Activated CD4-positive, alpha-beta memory T cell treated with anti-CD3 and anti-CD28 coated beads, Interleukin-2, amount 10 ng/mL, durations not matched to agents 7 days and 5 days (primary cell): ENCODE measurements around the gene EMILIN3. TPM values are rescaled to one million over a fixed set of nuclear protein-coding genes. Genes with fewer than 3 reads are reported as not detected.

Experiments used
- CTCF ChIA-PET: fragments of 350-600 bp; sonication (Branson Sonifier 250); formaldehyde crosslinking; loops from one replicate; lab custom pipeline; 2021; ENCODE audit warnings: antibody characterized with exemption, inconsistent platforms; lab: Charles Lee
- POLR2A ChIA-PET: fragments of 350-600 bp; sonication (Branson Sonifier 250); formaldehyde crosslinking; loops from one replicate; lab custom pipeline; 2021; ENCODE audit warnings: antibody characterized with exemption; lab: Charles Lee
- DNase-seq: peaks from one replicate; pipeline ENCODE4 v3.0.0-alpha.2; 2020
- H3K27ac Mint-ChIP-seq: one replicate; pipeline ENCODE4 v1.8.0; 2021; ENCODE audit warnings: mild to moderate bottlenecking, mixed read lengths
- H3K27me3 Mint-ChIP-seq: one replicate; pipeline ENCODE4 v1.8.0; 2021; ENCODE audit warnings: mixed read lengths
- H3K36me3 Mint-ChIP-seq: one replicate; pipeline ENCODE4 v1.8.0; 2021; ENCODE audit warnings: low read depth, mixed read lengths
- H3K4me1 Mint-ChIP-seq: one replicate; pipeline ENCODE4 v1.8.0; 2021; ENCODE audit warnings: mixed read lengths
- H3K4me3 Mint-ChIP-seq: one replicate; pipeline ENCODE4 v1.8.0; 2021; ENCODE audit warnings: mild to moderate bottlenecking, mixed read lengths
- H3K9me3 Mint-ChIP-seq: one replicate; pipeline ENCODE4 v1.8.0; 2021; ENCODE audit warnings: mixed read lengths
- total RNA-seq, 2 experiments: library from RNA; stranded (reverse); gene quantifications; one replicate each; pipeline ENCODE4 v1.2.3, GENCODE V29; 2021

Gene EMILIN3
- total RNA-seq, 2 experiments from 2014 or later, result not detected

DNA sequence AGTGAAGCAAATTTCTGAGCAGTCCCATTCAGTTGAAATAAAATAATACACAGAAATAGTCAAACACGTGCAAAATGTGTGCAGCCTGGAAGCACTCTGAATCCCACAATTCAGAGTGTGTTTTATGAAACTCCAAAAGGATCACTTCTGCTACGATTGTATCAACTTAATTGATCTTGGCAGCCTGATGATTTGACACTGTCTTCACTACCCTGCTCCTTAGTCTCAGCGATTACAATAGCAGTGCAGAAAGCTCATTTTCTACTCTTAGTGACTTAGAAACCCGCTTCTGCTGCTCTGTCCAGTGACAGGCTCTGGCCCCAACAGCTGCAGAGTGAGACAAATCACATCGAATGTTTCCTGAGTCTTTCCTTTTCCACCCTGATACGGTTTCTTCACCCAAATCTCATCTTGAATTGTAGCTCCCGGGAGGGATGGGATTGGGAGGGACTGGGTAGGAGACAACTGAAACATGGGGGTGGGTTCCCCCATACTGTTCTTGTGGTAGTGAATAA lies 16.2 kb upstream of the EMILIN3 start:
- Mint-ChIP-seq H3K9me3 (no peaks in the 10 kb centered on the region), H3K27ac (no peak overlapping the region), H3K27me3 (peaks cover 30% of the 10 kb centered on the region), H3K4me1 (no peaks in the 10 kb centered on the region), H3K4me3 (no peak overlapping the region), H3K36me3 (no peaks in the 10 kb centered on the region)
- ChIA-PET POLR2A (no interaction called here), CTCF (no interaction called here)
- DNase-seq, result no peak

GRCh38 chr20:41380551-41381193 lies 14.1 kb upstream of the EMILIN3 start:
- Mint-ChIP-seq H3K27me3 (peaks cover 40% of the 10 kb centered on the region), H3K4me1 (no peaks in the 10 kb centered on the region), H3K27ac (no peak overlapping the region), H3K4me3 (no peak overlapping the region), H3K36me3 (no peaks in the 10 kb centered on the region), H3K9me3 (no peaks in the 10 kb centered on the region)
- no peak for DNase-seq
- POLR2A ChIA-PET, result no interaction called here
- CTCF ChIA-PET, result no interaction called here

- Mint-ChIP-seq H3K27ac (no peak overlapping the region), H3K4me3 (no peak overlapping the region), H3K27me3 (peaks cover 40% of the 10 kb centered on the region), H3K9me3 (no peaks in the 10 kb centered on the region), H3K36me3 (no peaks in the 10 kb centered on the region), H3K4me1 (no peaks in the 10 kb centered on the region)
- POLR2A ChIA-PET, result no interaction called here
- DNase-seq, result no peak
- CTCF ChIA-PET, result no interaction called here
These were observed 12.9 kb upstream of the EMILIN3 start for GRCh38 chr20:41379551-41379950.

GRCh38 chr20:41377275-41377674 lies 10.7 kb upstream of the EMILIN3 start:
- Mint-ChIP-seq H3K9me3 (no peaks in the 10 kb centered on the region), H3K4me1 (no peaks in the 10 kb centered on the region), H3K4me3 (no peak overlapping the region), H3K36me3 (no peaks in the 10 kb centered on the region), H3K27ac (no peak overlapping the region), H3K27me3 (peaks cover 38% of the 10 kb centered on the region)
- DNase-seq, result no peak
- ChIA-PET CTCF (no interaction called here), POLR2A (no interaction called here)

- no peaks in the 10 kb centered on the region for H3K9me3 Mint-ChIP-seq
- no peaks in the 10 kb centered on the region for H3K36me3 Mint-ChIP-seq
- no peaks in the 10 kb centered on the region for H3K4me1 Mint-ChIP-seq
- CTCF ChIA-PET, result no interaction called here
- POLR2A ChIA-PET, result no interaction called here
- peaks cover 38% of the 10 kb centered on the region for H3K27me3 Mint-ChIP-seq
- H3K4me3 Mint-ChIP-seq, result no peak overlapping the region
- H3K27ac Mint-ChIP-seq, result no peak overlapping the region
- DNase-seq, result no peak
These were observed 9.7 kb upstream of the EMILIN3 start for GRCh38 chr20:41376349-41376748.

DNA sequence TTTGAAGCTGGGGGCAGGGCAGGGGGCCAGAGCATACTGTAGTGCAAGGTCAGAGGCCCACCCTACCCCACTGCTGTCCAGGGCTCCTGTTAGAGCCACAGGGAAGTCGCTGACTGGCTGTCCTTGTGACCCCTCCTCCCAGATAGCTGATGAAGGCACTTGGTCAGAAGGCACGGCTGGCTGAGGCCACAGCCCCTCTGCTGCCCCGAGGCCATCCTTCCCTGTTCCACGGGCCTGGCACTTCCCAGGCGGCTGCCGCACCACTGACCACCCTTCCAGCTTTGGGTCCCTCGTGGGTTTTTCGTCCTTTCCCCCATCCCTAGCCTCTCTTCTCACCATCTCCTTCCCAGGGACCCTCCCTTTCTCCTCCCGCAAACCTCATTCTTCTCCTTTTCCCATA lies 9.2 kb upstream of the EMILIN3 start:
- Mint-ChIP-seq H3K4me3 (no peak overlapping the region), H3K4me1 (no peaks in the 10 kb centered on the region), H3K9me3 (no peaks in the 10 kb centered on the region), H3K36me3 (no peaks in the 10 kb centered on the region), H3K27ac (no peak overlapping the region), H3K27me3 (peaks cover 35% of the 10 kb centered on the region)
- ChIA-PET POLR2A (no interaction called here), CTCF (interaction anchor here (0.7 kb wide), 1 partner anchor 431 kb away, joined by 4 read pairs; no protein-coding TSS in a partner anchor)
- no peak for DNase-seq

- ChIA-PET POLR2A (no interaction called here), CTCF (no interaction called here)
- no peak overlapping the region for H3K27ac Mint-ChIP-seq
- H3K36me3 Mint-ChIP-seq, result no peaks in the 10 kb centered on the region
- no peak overlapping the region for H3K4me3 Mint-ChIP-seq
- no peak for DNase-seq
- no peaks in the 10 kb centered on the region for H3K4me1 Mint-ChIP-seq
- H3K27me3 Mint-ChIP-seq, result peaks cover 23% of the 10 kb centered on the region
- H3K9me3 Mint-ChIP-seq, result no peaks in the 10 kb centered on the region
These were observed 7.6 kb upstream of the EMILIN3 start for GRCh38 chr20:41373931-41374920.

DNA sequence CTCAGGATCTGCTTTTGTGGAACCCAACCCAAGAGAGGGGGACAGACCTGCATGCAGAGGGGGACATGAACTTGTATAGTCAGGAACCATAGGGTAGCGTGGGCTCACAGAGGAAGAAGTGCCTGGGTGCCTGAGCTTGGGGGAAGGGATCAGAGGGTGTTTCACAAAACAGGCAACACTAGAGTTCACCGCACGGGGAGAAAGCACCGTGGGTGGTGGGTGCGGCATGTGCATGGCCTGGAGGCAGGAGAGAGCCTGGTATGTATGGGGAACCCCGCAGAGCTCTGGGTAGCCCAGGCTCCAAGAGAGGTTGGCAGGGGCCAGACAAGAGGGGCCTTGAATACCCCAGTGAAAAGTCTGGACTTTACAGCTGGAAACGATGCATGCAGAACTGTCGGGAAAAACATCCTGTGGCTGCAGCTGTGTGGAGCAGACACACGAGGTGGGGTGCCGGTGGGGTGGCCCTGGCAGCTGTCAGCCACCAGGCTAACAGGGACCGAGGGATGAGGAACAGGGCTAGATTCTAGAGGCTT lies 6.7 kb upstream of the EMILIN3 start:
- POLR2A ChIA-PET, result no interaction called here
- no peak for DNase-seq
- H3K4me1 Mint-ChIP-seq, result no peaks in the 10 kb centered on the region
- H3K27me3 Mint-ChIP-seq, result peaks cover 24% of the 10 kb centered on the region
- no peak overlapping the region for H3K27ac Mint-ChIP-seq
- H3K36me3 Mint-ChIP-seq, result no peaks in the 10 kb centered on the region
- no peaks in the 10 kb centered on the region for H3K9me3 Mint-ChIP-seq
- H3K4me3 Mint-ChIP-seq, result no peak overlapping the region
- CTCF ChIA-PET, result no interaction called here

DNA sequence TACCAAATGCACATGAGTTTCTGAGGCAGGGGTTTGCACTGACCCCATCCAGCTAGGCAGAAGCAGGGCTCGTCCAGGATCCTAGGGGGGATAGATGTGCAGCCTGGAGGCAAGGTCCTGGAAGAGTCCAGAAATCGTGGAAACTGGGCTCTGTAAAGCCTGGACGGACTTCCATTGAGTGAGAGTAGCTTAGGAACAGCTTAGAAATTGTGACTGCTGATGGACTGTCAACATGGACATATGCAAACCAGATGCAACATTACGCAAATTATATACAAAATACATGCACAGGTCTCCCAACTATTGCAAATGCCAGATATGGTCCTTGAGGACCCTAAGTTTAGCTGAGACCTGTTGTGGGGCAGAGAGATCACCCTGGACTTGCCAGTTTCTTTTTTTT lies 4.8 kb upstream of the EMILIN3 start:
- no peaks in the 10 kb centered on the region for H3K36me3 Mint-ChIP-seq
- H3K4me1 Mint-ChIP-seq, result peaks cover 3% of the 10 kb centered on the region
- CTCF ChIA-PET, result no interaction called here
- no peaks in the 10 kb centered on the region for H3K9me3 Mint-ChIP-seq
- H3K27me3 Mint-ChIP-seq, result peaks cover 22% of the 10 kb centered on the region
- H3K27ac Mint-ChIP-seq, result no peak overlapping the region
- H3K4me3 Mint-ChIP-seq, result no peak overlapping the region
- no peak for DNase-seq
- POLR2A ChIA-PET, result no interaction called here

GRCh38 chr20:41370176-41370575 lies 3.6 kb upstream of the EMILIN3 start:
- POLR2A ChIA-PET, result no interaction called here
- H3K36me3 Mint-ChIP-seq, result no peaks in the 10 kb centered on the region
- CTCF ChIA-PET, result no interaction called here
- no peak overlapping the region for H3K4me3 Mint-ChIP-seq
- no peak overlapping the region for H3K27ac Mint-ChIP-seq
- H3K4me1 Mint-ChIP-seq, result peaks cover 3% of the 10 kb centered on the region
- H3K9me3 Mint-ChIP-seq, result no peaks in the 10 kb centered on the region
- no peak for DNase-seq
- H3K27me3 Mint-ChIP-seq, result peaks cover 28% of the 10 kb centered on the region

GRCh38 chr20:41369673-41370072 lies 3.1 kb upstream of the EMILIN3 start:
- CTCF ChIA-PET, result no interaction called here
- no peaks in the 10 kb centered on the region for H3K9me3 Mint-ChIP-seq
- POLR2A ChIA-PET, result no interaction called here
- no peak overlapping the region for H3K27ac Mint-ChIP-seq
- no peak overlapping the region for H3K4me3 Mint-ChIP-seq
- H3K27me3 Mint-ChIP-seq, result peaks cover 32% of the 10 kb centered on the region
- H3K4me1 Mint-ChIP-seq, result peaks cover 3% of the 10 kb centered on the region
- H3K36me3 Mint-ChIP-seq, result no peaks in the 10 kb centered on the region
- no peak for DNase-seq

- no peaks in the 10 kb centered on the region for H3K36me3 Mint-ChIP-seq
- H3K4me1 Mint-ChIP-seq, result peaks cover 3% of the 10 kb centered on the region
- ChIA-PET POLR2A (no interaction called here), CTCF (no interaction called here)
- no peak overlapping the region for H3K27ac Mint-ChIP-seq
- H3K4me3 Mint-ChIP-seq, result no peak overlapping the region
- peaks cover 32% of the 10 kb centered on the region for H3K27me3 Mint-ChIP-seq
- no peaks in the 10 kb centered on the region for H3K9me3 Mint-ChIP-seq
- no peak for DNase-seq
These were observed 1.3 kb upstream of the EMILIN3 start for GRCh38 chr20:41367956-41368355.

DNA sequence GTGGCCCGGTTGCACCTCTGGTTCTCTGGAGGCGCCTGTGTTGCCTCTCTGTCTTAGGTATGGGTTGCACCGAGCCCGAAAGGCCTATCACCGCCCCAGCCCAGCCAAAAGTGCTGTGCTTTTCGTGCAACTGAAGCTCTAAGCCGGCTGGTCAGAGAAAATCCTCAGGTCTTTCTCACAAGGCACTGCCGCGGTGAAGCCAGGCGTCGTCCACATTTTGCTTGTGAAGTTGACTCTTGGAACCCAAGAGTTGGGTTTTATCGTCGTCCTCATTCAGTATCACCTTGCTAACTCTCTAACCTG lies 726 bp upstream of the EMILIN3 start:
- H3K27me3 Mint-ChIP-seq, result peaks cover 30% of the 10 kb centered on the region
- peaks cover 3% of the 10 kb centered on the region for H3K4me1 Mint-ChIP-seq
- no peaks in the 10 kb centered on the region for H3K9me3 Mint-ChIP-seq
- no peaks in the 10 kb centered on the region for H3K36me3 Mint-ChIP-seq
- ChIA-PET POLR2A (no interaction called here), CTCF (no interaction called here)
- DNase-seq, result no peak
- no peak overlapping the region for H3K27ac Mint-ChIP-seq
- no peak overlapping the region for H3K4me3 Mint-ChIP-seq
